Measurements from ENCODE around the gene TCHHL1. TPM values are rescaled to one million over a fixed set of nuclear protein-coding genes. Genes with fewer than 3 reads are reported as not detected.

The TCHHL1 gene
- total and polyA plus RNA-seq, 2 experiments from 2014 or later, result not detected

- Histone ChIP-seq H3F3A (ENCODE audit: insufficient read depth) (peaks cover 15% of the 10 kb centered on the region), H3K36me3 (ENCODE audit: low read depth) (no peaks in the 10 kb centered on the region), H3K9ac (no peak overlapping the region), H3K4me1 (ENCODE audit: insufficient read depth) (peaks cover 7% of the 10 kb centered on the region; the same call in 1 of the 2 replicates), H3K9me3 (ENCODE audit: low read depth) (no peaks in the 10 kb centered on the region), H3K9me2 (ENCODE audit: insufficient read depth) (no peaks in the 10 kb centered on the region), H3K79me2 (ENCODE audit: insufficient read depth) (no peaks in the 10 kb centered on the region), H2AFZ (peak overlapping the region; percentile 83), H4K20me1 (ENCODE audit: insufficient read depth) (no peaks in the 10 kb centered on the region), H3K4me3 (peak overlapping the region; percentile 73), H3K27me3 (replicated peaks; ENCODE audit: insufficient read depth) (peaks cover 62% of the 10 kb centered on the region), H3K27ac (no peak overlapping the region), H3K4me2 (ENCODE audit: unreplicated experiment) (peak overlapping the region; percentile 99)
- in situ Hi-C loops (cut with MboI), result no loop called here
- DNase-seq, result peak; percentile 62
- TF ChIP-seq EZH2phosphoT487 (IDR thresholded peaks at IDR 0.05; ENCODE audit: insufficient read depth, low read depth) (no peak), EZH2 (IDR thresholded peaks at IDR 0.05; ENCODE audit: insufficient read depth, poor library complexity, severe bottlenecking) (no peak)
- WGBS, 2 experiments (ENCODE audit: low coverage in 1 of 2, low lambda C conversion rate in 2 of 2, missing lambda C conversion rate in 2 of 2), result 10% methylated on average over 41 of the region's 41 CpGs
Measured at GRCh38 chr1:152107031-152107983, 18.4 kb upstream of the TCHHL1 start.

- peaks cover 10% of the 10 kb centered on the region for H3F3A ChIP-seq (ENCODE audit: insufficient read depth)
- H3K79me2 ChIP-seq (ENCODE audit: insufficient read depth), result no peaks in the 10 kb centered on the region
- H3K36me3 ChIP-seq (ENCODE audit: low read depth), result no peaks in the 10 kb centered on the region
- H3K27me3 ChIP-seq (replicated peaks; ENCODE audit: insufficient read depth), result peaks cover 71% of the 10 kb centered on the region
- no peaks in the 10 kb centered on the region for H3K9me3 ChIP-seq (ENCODE audit: low read depth)
- no peaks in the 10 kb centered on the region for H4K20me1 ChIP-seq (ENCODE audit: insufficient read depth)
- WGBS, 2 experiments (ENCODE audit: low coverage in 1 of 2, low lambda C conversion rate in 2 of 2, missing lambda C conversion rate in 2 of 2), result 3 to 4% methylated on average over 2 of the region's 2 CpGs
- H2AFZ ChIP-seq, result no peak overlapping the region
- peaks cover 2% of the 10 kb centered on the region; the same call in 1 of the 2 replicates for H3K4me1 ChIP-seq (ENCODE audit: insufficient read depth)
- no peak overlapping the region for H3K27ac ChIP-seq
- no peak overlapping the region for H3K9ac ChIP-seq
- DNase-seq, result no peak
- H3K4me3 ChIP-seq, result no peak overlapping the region
- peaks cover 4% of the 10 kb centered on the region; the same call in 1 of the 2 replicates for H3K9me2 ChIP-seq (ENCODE audit: insufficient read depth)
- no peak for TF ChIP-seq EZH2phosphoT487 (IDR thresholded peaks at IDR 0.05; ENCODE audit: insufficient read depth, low read depth)
- no peak for TF ChIP-seq EZH2 (IDR thresholded peaks at IDR 0.05; ENCODE audit: insufficient read depth, poor library complexity, severe bottlenecking)
- in situ Hi-C loops (cut with MboI), result no loop called here
- no peak overlapping the region for H3K4me2 ChIP-seq (ENCODE audit: unreplicated experiment)
Measured at GRCh38 chr1:152104854-152105253, 16.0 kb upstream of the TCHHL1 start.

GRCh38 chr1:152096931-152097330 is 8.1 kb upstream of the TCHHL1 start:
- H3K27ac ChIP-seq, result no peak overlapping the region
- WGBS, 2 experiments (ENCODE audit: low coverage in 1 of 2, low lambda C conversion rate in 2 of 2, missing lambda C conversion rate in 2 of 2), result 24 to 33% methylated on average over 3 of the region's 3 CpGs
- peaks cover 16% of the 10 kb centered on the region for H3K27me3 ChIP-seq (replicated peaks; ENCODE audit: insufficient read depth)
- no peak overlapping the region for H3K9ac ChIP-seq
- H3K4me2 ChIP-seq (ENCODE audit: unreplicated experiment), result no peak overlapping the region
- no peaks in the 10 kb centered on the region for H3K4me1 ChIP-seq (ENCODE audit: insufficient read depth)
- in situ Hi-C loops (cut with MboI), result no loop called here
- no peak for TF ChIP-seq EZH2 (IDR thresholded peaks at IDR 0.05; ENCODE audit: insufficient read depth, poor library complexity, severe bottlenecking)
- TF ChIP-seq EZH2phosphoT487 (IDR thresholded peaks at IDR 0.05; ENCODE audit: insufficient read depth, low read depth), result no peak
- no peaks in the 10 kb centered on the region for H3F3A ChIP-seq (ENCODE audit: insufficient read depth)
- no peaks in the 10 kb centered on the region for H3K9me3 ChIP-seq (ENCODE audit: low read depth)
- no peak for DNase-seq
- no peaks in the 10 kb centered on the region for H4K20me1 ChIP-seq (ENCODE audit: insufficient read depth)
- no peak overlapping the region for H3K4me3 ChIP-seq
- H2AFZ ChIP-seq, result no peak overlapping the region
- no peaks in the 10 kb centered on the region for H3K79me2 ChIP-seq (ENCODE audit: insufficient read depth)
- peaks cover 4% of the 10 kb centered on the region; the same call in 1 of the 2 replicates for H3K9me2 ChIP-seq (ENCODE audit: insufficient read depth)
- H3K36me3 ChIP-seq (ENCODE audit: low read depth), result no peaks in the 10 kb centered on the region

GRCh38 chr1:152086760-152087159 is 2.1 kb downstream of the TCHHL1 start:
- Histone ChIP-seq H3K27me3 (replicated peaks; ENCODE audit: insufficient read depth) (peaks cover 33% of the 10 kb centered on the region), H3K4me3 (no peak overlapping the region), H4K20me1 (ENCODE audit: insufficient read depth) (no peaks in the 10 kb centered on the region), H3F3A (ENCODE audit: insufficient read depth) (no peaks in the 10 kb centered on the region), H3K4me1 (ENCODE audit: insufficient read depth) (no peaks in the 10 kb centered on the region), H2AFZ (no peak overlapping the region), H3K36me3 (ENCODE audit: low read depth) (no peaks in the 10 kb centered on the region), H3K27ac (no peak overlapping the region), H3K9me3 (ENCODE audit: low read depth) (no peaks in the 10 kb centered on the region), H3K79me2 (ENCODE audit: insufficient read depth) (no peaks in the 10 kb centered on the region), H3K9ac (no peak overlapping the region), H3K9me2 (ENCODE audit: insufficient read depth) (no peaks in the 10 kb centered on the region), H3K4me2 (ENCODE audit: unreplicated experiment) (no peak overlapping the region)
- TF ChIP-seq EZH2phosphoT487 (IDR thresholded peaks at IDR 0.05; ENCODE audit: insufficient read depth, low read depth), result no peak
- no peak for TF ChIP-seq EZH2 (IDR thresholded peaks at IDR 0.05; ENCODE audit: insufficient read depth, poor library complexity, severe bottlenecking)
- in situ Hi-C loops (cut with MboI), result no loop called here
- DNase-seq, result no peak

Measured in GM23248 (cell line).